Liver (tissue), 9 donors: ENCODE measurements around the gene CSRNP2. TPM values are rescaled to one million over a fixed set of nuclear protein-coding genes. Genes with fewer than 3 reads are reported as not detected.

Experiments used
- DNase-seq: peaks from one replicate; pipeline ENCODE4 v3.0.0-alpha.2; 2017; ENCODE audit warnings: low spot score
- H3K27ac ChIP-seq, 2 donors: one replicate each; pipeline ENCODE4 v1.7.0; 2013; ENCODE audit warnings: inconsistent platforms in 2 of 2, low read length in 2 of 2, control low read depth in 1 of 2, low read depth in 1 of 2, mild to moderate bottlenecking in 1 of 2
- H3K27me3 ChIP-seq, 4 donors: one replicate each; pipeline versions ENCODE4 v1.6.1 to v1.7.0; 2013; ENCODE audit warnings: low read length in 3 of 4, inconsistent platforms in 1 of 4, mild to moderate bottlenecking in 1 of 4, moderate library complexity in 1 of 4; ENCODE audit not compliant: control insufficient read depth in 4 of 4, insufficient read depth in 4 of 4
- H3K36me3 ChIP-seq, 4 donors: one replicate each; pipeline versions ENCODE4 v1.6.1 to v1.7.0; 2013; ENCODE audit warnings: low read length in 3 of 4, mild to moderate bottlenecking in 3 of 4, low read depth in 1 of 4, moderate library complexity in 1 of 4; ENCODE audit not compliant: control insufficient read depth in 4 of 4, insufficient read depth in 3 of 4
- H3K4me1 ChIP-seq, 4 donors: one replicate each; pipeline versions ENCODE4 v1.6.1 to v1.7.0; 2013; ENCODE audit warnings: low read length in 3 of 4, mild to moderate bottlenecking in 3 of 4, moderate library complexity in 1 of 4; ENCODE audit not compliant: control insufficient read depth in 4 of 4, insufficient read depth in 4 of 4
- H3K4me3 ChIP-seq, 3 donors: one replicate each; pipeline versions ENCODE4 v1.6.1 to v1.7.0; 2013; ENCODE audit warnings: low read length in 3 of 3, control low read depth in 1 of 3, low read depth in 1 of 3, mild to moderate bottlenecking in 1 of 3
- H3K9ac ChIP-seq, 2 donors: one replicate each; pipeline ENCODE4 v1.7.0; 2013; ENCODE audit warnings: low read length in 2 of 2, mild to moderate bottlenecking in 2 of 2, moderate library complexity in 2 of 2, control low read depth in 1 of 2, low read depth in 1 of 2
- H3K9me3 ChIP-seq, 4 donors: one replicate each; pipeline versions ENCODE4 v1.6.1 to v1.7.0; 2013; ENCODE audit warnings: low read length in 3 of 4; ENCODE audit not compliant: control insufficient read depth in 4 of 4
- EGR1 ChIP-seq, 2 donors: IDR thresholded peaks; 2 replicates each; pipeline ENCODE4 v1.6.1; 2016 to 2018; ENCODE audit warnings: antibody characterized with exemption in 2 of 2, low read depth in 2 of 2
- FOXA1 ChIP-seq: IDR thresholded peaks from 2 replicates; pipeline ENCODE4 v1.6.1; 2016; ENCODE audit warnings: antibody characterized with exemption
- FOXA2 ChIP-seq: IDR thresholded peaks from 2 replicates; pipeline ENCODE4 v1.6.1; 2016; ENCODE audit warnings: antibody characterized with exemption
- GABPA ChIP-seq, 2 donors: IDR thresholded peaks in 1 of 2; conservative IDR thresholded peaks in 1 of 2; 2 replicates each; pipeline ENCODE4 v1.6.1; 2016; ENCODE audit warnings: antibody characterized with exemption in 2 of 2, mild to moderate bottlenecking in 1 of 2, moderate library complexity in 1 of 2
- HNF4A ChIP-seq, 2 donors: conservative IDR thresholded peaks; 2 replicates each; pipeline ENCODE4 v1.6.1; 2016; ENCODE audit warnings: antibody characterized with exemption in 2 of 2, mild to moderate bottlenecking in 2 of 2
- HNF4G ChIP-seq: IDR thresholded peaks from 2 replicates; pipeline ENCODE4 v1.6.1; 2016; ENCODE audit warnings: antibody characterized with exemption
- JUND ChIP-seq, 2 donors: IDR thresholded peaks; 2 replicates each; pipeline ENCODE4 v1.6.1; 2016; ENCODE audit warnings: antibody characterized with exemption in 2 of 2
- NR2F2 ChIP-seq: IDR thresholded peaks from 2 replicates; pipeline ENCODE4 v1.6.1; 2016; ENCODE audit warnings: antibody characterized with exemption
- RAD21 ChIP-seq, 2 donors: IDR thresholded peaks; 2 replicates each; pipeline ENCODE4 v1.6.1; 2016; ENCODE audit warnings: antibody characterized with exemption in 2 of 2, mild to moderate bottlenecking in 2 of 2
- RXRA ChIP-seq, 2 donors: IDR thresholded peaks; 2 replicates each; pipeline ENCODE4 v1.6.1; 2017 to 2018; ENCODE audit warnings: antibody characterized with exemption in 2 of 2, mild to moderate bottlenecking in 1 of 2
- SP1 ChIP-seq: IDR thresholded peaks from 2 replicates; pipeline ENCODE4 v1.6.1; 2018; ENCODE audit warnings: antibody characterized with exemption, mild to moderate bottlenecking
- TAF1 ChIP-seq: conservative IDR thresholded peaks from 2 replicates; pipeline ENCODE4 v1.6.1; 2016; ENCODE audit warnings: antibody characterized with exemption, mild to moderate bottlenecking
- YY1 ChIP-seq: IDR thresholded peaks from 2 replicates; pipeline ENCODE4 v1.6.1; 2016; ENCODE audit warnings: antibody characterized with exemption, mild to moderate bottlenecking
- ZBTB33 ChIP-seq: IDR thresholded peaks from 2 replicates; pipeline ENCODE4 v1.6.1; 2016; ENCODE audit warnings: antibody characterized with exemption
- WGBS: extraction: QIAGEN DNeasy Blood & Tissue Kit; methylation state at CpG from one replicate; pipeline ENCODE4 v1.1.7; 2013; 5-methylcytosine and 5-hydroxymethylcytosine counted together
- polyA plus RNA-seq, 2 donors: library from polyadenylated mRNA; stranded (reverse) in 1 of 2; unstranded in 1 of 2; fragments of 200-250 nt in 1 of 2; fragments of >200 nt in 1 of 2; fragmentation: Nextera tagmentation in 1 of 2; extraction: Ambion mirVana in 1 of 2; gene quantifications; one replicate each; pipeline versions ENCODE4 v1.2.1 to v1.2.3, GENCODE V29; 2013 to 2015
- total RNA-seq, 2 donors: library from RNA; depleted of rRNA; stranded (reverse); fragments of >200 nt; gene quantifications; one replicate each; pipeline ENCODE4 v1.2.3, GENCODE V29; 2014
- TF ChIP-seq, protein P1 (sequence below): IDR thresholded peaks from 2 replicates; pipeline ENCODE4 v1.6.1; 2016; ENCODE audit warnings: antibody characterized with exemption, mild to moderate bottlenecking
- TF ChIP-seq, protein P2 (sequence below): fragments of 150-350 bp; IDR thresholded peaks from 2 replicates; pipeline ENCODE4 v1.5.1; 2017; ENCODE audit warnings: improper control_type of control experiment, low read depth, low read length; ENCODE audit not compliant: missing input control
- TF ChIP-seq, protein P3 (sequence below): IDR thresholded peaks from 2 replicates; pipeline ENCODE4 v1.6.1; 2016; ENCODE audit warnings: antibody characterized with exemption
- TF ChIP-seq, protein P4 (sequence below): IDR thresholded peaks from 2 replicates; pipeline ENCODE4 v1.6.1; 2016; ENCODE audit warnings: antibody characterized with exemption
- donor health status: healthy.
- donor health status: healthy.
- donor health status: healthy.
- donor health status: healthy.
- donor health status: healthy.

Gene CSRNP2
- total and polyA plus RNA-seq, 4 donors = 2.0 to 8.4 (median 3.9) TPM

- WGBS = 97% methylated on average over 1 of the region's 1 CpG
- H3K27me3 ChIP-seq = no peaks in the 10 kb centered on the region
- H3K36me3 ChIP-seq = peaks cover 13 to 56% (median 50%) of the 10 kb centered on the region in 4 donors
- no peak overlapping the region for H3K27ac ChIP-seq
- no peak overlapping the region for H3K9ac ChIP-seq
- DNase-seq = no peak
- TF ChIP-seq FOXA1 = no peak
- TF ChIP-seq FOXA2 = no peak
- TF ChIP-seq HNF4G = no peak
- TF ChIP-seq, protein P1, sequence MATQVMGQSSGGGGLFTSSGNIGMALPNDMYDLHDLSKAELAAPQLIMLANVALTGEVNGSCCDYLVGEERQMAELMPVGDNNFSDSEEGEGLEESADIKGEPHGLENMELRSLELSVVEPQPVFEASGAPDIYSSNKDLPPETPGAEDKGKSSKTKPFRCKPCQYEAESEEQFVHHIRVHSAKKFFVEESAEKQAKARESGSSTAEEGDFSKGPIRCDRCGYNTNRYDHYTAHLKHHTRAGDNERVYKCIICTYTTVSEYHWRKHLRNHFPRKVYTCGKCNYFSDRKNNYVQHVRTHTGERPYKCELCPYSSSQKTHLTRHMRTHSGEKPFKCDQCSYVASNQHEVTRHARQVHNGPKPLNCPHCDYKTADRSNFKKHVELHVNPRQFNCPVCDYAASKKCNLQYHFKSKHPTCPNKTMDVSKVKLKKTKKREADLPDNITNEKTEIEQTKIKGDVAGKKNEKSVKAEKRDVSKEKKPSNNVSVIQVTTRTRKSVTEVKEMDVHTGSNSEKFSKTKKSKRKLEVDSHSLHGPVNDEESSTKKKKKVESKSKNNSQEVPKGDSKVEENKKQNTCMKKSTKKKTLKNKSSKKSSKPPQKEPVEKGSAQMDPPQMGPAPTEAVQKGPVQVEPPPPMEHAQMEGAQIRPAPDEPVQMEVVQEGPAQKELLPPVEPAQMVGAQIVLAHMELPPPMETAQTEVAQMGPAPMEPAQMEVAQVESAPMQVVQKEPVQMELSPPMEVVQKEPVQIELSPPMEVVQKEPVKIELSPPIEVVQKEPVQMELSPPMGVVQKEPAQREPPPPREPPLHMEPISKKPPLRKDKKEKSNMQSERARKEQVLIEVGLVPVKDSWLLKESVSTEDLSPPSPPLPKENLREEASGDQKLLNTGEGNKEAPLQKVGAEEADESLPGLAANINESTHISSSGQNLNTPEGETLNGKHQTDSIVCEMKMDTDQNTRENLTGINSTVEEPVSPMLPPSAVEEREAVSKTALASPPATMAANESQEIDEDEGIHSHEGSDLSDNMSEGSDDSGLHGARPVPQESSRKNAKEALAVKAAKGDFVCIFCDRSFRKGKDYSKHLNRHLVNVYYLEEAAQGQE = no peak
- no peak for TF ChIP-seq JUND (IDR thresholded peaks at IDR 0.05)
- TF ChIP-seq, protein P2, sequence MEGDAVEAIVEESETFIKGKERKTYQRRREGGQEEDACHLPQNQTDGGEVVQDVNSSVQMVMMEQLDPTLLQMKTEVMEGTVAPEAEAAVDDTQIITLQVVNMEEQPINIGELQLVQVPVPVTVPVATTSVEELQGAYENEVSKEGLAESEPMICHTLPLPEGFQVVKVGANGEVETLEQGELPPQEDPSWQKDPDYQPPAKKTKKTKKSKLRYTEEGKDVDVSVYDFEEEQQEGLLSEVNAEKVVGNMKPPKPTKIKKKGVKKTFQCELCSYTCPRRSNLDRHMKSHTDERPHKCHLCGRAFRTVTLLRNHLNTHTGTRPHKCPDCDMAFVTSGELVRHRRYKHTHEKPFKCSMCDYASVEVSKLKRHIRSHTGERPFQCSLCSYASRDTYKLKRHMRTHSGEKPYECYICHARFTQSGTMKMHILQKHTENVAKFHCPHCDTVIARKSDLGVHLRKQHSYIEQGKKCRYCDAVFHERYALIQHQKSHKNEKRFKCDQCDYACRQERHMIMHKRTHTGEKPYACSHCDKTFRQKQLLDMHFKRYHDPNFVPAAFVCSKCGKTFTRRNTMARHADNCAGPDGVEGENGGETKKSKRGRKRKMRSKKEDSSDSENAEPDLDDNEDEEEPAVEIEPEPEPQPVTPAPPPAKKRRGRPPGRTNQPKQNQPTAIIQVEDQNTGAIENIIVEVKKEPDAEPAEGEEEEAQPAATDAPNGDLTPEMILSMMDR = no peak
- no peak for TF ChIP-seq TAF1
- TF ChIP-seq, protein P3, sequence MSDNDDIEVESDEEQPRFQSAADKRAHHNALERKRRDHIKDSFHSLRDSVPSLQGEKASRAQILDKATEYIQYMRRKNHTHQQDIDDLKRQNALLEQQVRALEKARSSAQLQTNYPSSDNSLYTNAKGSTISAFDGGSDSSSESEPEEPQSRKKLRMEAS = no peak
- TF ChIP-seq SP1 = no peak
- TF ChIP-seq NR2F2 = no peak
- TF ChIP-seq RAD21 (IDR thresholded peaks at IDR 0.05) = no peak
- no peak for TF ChIP-seq HNF4A (conservative IDR thresholded peaks at IDR 0.05)
- no peak for TF ChIP-seq YY1
- TF ChIP-seq EGR1 (IDR thresholded peaks at IDR 0.05; ENCODE audit: low read depth in 2 of 2) = no peak
- TF ChIP-seq, protein P4, sequence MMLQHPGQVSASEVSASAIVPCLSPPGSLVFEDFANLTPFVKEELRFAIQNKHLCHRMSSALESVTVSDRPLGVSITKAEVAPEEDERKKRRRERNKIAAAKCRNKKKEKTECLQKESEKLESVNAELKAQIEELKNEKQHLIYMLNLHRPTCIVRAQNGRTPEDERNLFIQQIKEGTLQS = no peak
- TF ChIP-seq ZBTB33 = no peak
- no peak for TF ChIP-seq RXRA (IDR thresholded peaks at IDR 0.05)
- TF ChIP-seq GABPA (IDR thresholded peaks at IDR 0.05 in 1 of 2, conservative IDR thresholded peaks at IDR 0.05 in 1 of 2) = no peak
- H3K4me3 ChIP-seq = no peak overlapping the region
- no peaks in the 10 kb centered on the region for H3K9me3 ChIP-seq
- H3K4me1 ChIP-seq = no peaks in the 10 kb centered on the region
These were observed 15.2 kb upstream of the CSRNP2 start for GRCh38 chr12:51098611-51099010.
